CD14-positive monocyte (primary cell): ENCODE measurements around the gene TMEM38A. TPM values are rescaled to one million over a fixed set of nuclear protein-coding genes. Genes with fewer than 3 reads are reported as not detected.

ENCODE experiments used
- DNase-seq, 3 donors: peaks; one replicate each; pipeline ENCODE4 v3.0.0-alpha.2; 2011 to 2022
- H2AFZ ChIP-seq: 2 replicates; pipeline ENCODE4 v1.6.0; 2012; ENCODE audit warnings: mild to moderate bottlenecking, low read depth, low read length, inconsistent platforms; ENCODE audit not compliant: insufficient read depth, poor library complexity, severe bottlenecking
- H3K27ac ChIP-seq, 2 donors: 1 replicate in 1 of 2; 2 replicates in 1 of 2; pipeline ENCODE4 v1.5.1; 2012 to 2013; ENCODE audit warnings: low read length in 2 of 2, control low read depth in 1 of 2, inconsistent platforms in 1 of 2, low read depth in 1 of 2, mild to moderate bottlenecking in 1 of 2
- H3K27me3 ChIP-seq, 2 donors: one replicate each; pipeline versions ENCODE4 v1.6.0 to v1.6.1; 2011 to 2013; ENCODE audit warnings: low read length in 2 of 2; ENCODE audit not compliant: control insufficient read depth in 2 of 2, insufficient read depth in 2 of 2
- H3K36me3 ChIP-seq, 2 donors: replicated peaks in 1 of 2; 1 replicate in 1 of 2; 2 replicates in 1 of 2; pipeline versions ENCODE4 v1.5.1 to v1.6.1; 2012 to 2013; ENCODE audit warnings: low read length in 2 of 2, control low read depth in 1 of 2, inconsistent platforms in 1 of 2, mild to moderate bottlenecking in 1 of 2; ENCODE audit not compliant: insufficient read depth in 2 of 2, control insufficient read depth in 1 of 2
- H3K4me1 ChIP-seq, 2 donors: 1 replicate in 1 of 2; 2 replicates in 1 of 2; pipeline versions ENCODE4 v1.5.1 to v1.6.1; 2012 to 2013; ENCODE audit warnings: low read length in 2 of 2, control low read depth in 1 of 2, inconsistent platforms in 1 of 2, mild to moderate bottlenecking in 1 of 2, moderate library complexity in 1 of 2; ENCODE audit not compliant: insufficient read depth in 2 of 2, control insufficient read depth in 1 of 2
- H3K4me2 ChIP-seq: replicated peaks from 2 replicates; pipeline ENCODE3; 2012; ENCODE audit warnings: low read length, moderate library complexity, mild to moderate bottlenecking; ENCODE audit not compliant: poor library complexity, severe bottlenecking; ENCODE audit errors: extremely low read depth
- H3K4me3 ChIP-seq, 3 experiments: fragments of 200-600 bp in 1 of 3; sonication (generic) in 1 of 3; replicated peaks in 1 of 3; 1 replicate in 2 of 3; 2 replicates in 1 of 3; pipeline ENCODE4 v1.5.1; 2011 to 2013; ENCODE audit warnings: low read length in 3 of 3, mild to moderate bottlenecking in 3 of 3, control low read depth in 2 of 3, low read depth in 2 of 3, inconsistent platforms in 1 of 3, moderate library complexity in 1 of 3
- H3K79me2 ChIP-seq: 2 replicates; pipeline ENCODE4 v1.6.0; 2012; ENCODE audit warnings: mild to moderate bottlenecking, control low read depth, inconsistent platforms, low read length, moderate library complexity; ENCODE audit not compliant: insufficient read depth
- H3K9ac ChIP-seq: 2 replicates; pipeline ENCODE4 v1.6.0; 2017; ENCODE audit warnings: low read length, mild to moderate bottlenecking; ENCODE audit not compliant: insufficient read depth, poor library complexity, severe bottlenecking
- H3K9me3 ChIP-seq, 2 donors: replicated peaks in 1 of 2; 1 replicate in 1 of 2; 2 replicates in 1 of 2; pipeline versions ENCODE4 v1.5.1 to v1.6.1; 2012 to 2013; ENCODE audit warnings: low read length in 2 of 2, control low read depth in 1 of 2; ENCODE audit not compliant: control insufficient read depth in 1 of 2, insufficient read depth in 1 of 2
- H4K20me1 ChIP-seq: 2 replicates; pipeline ENCODE4 v1.6.0; 2012; ENCODE audit warnings: mild to moderate bottlenecking, low read length, control low read depth, moderate library complexity; ENCODE audit not compliant: insufficient read depth
- H3K27ac Mint-ChIP-seq, 7 donors: one replicate each; pipeline ENCODE4 v1.8.0; 2020; ENCODE audit warnings: mild to moderate bottlenecking in 7 of 7, mixed read lengths in 7 of 7, moderate library complexity in 6 of 7, inconsistent platforms in 2 of 7
- H3K27me3 Mint-ChIP-seq, 3 donors: one replicate each; pipeline ENCODE4 v1.8.0; 2021 to 2022; ENCODE audit warnings: low read depth in 3 of 3, mild to moderate bottlenecking in 3 of 3, mixed read lengths in 3 of 3, moderate library complexity in 3 of 3, inconsistent platforms in 1 of 3
- H3K36me3 Mint-ChIP-seq, 2 donors: one replicate each; pipeline ENCODE4 v1.8.0; 2020; ENCODE audit warnings: mixed read lengths in 2 of 2, inconsistent platforms in 1 of 2, mild to moderate bottlenecking in 1 of 2
- H3K4me1 Mint-ChIP-seq: one replicate; pipeline ENCODE4 v1.8.0; 2020; ENCODE audit warnings: mild to moderate bottlenecking, mixed read lengths
- H3K4me3 Mint-ChIP-seq, 2 donors: one replicate each; pipeline ENCODE4 v1.8.0; 2020; ENCODE audit warnings: mild to moderate bottlenecking in 2 of 2, mixed read lengths in 2 of 2, moderate library complexity in 1 of 2
- H3K9me3 Mint-ChIP-seq, 7 donors: one replicate each; pipeline ENCODE4 v1.8.0; 2020 to 2022; ENCODE audit warnings: mixed read lengths in 7 of 7, mild to moderate bottlenecking in 6 of 7, moderate library complexity in 6 of 7, inconsistent platforms in 2 of 7
- WGBS: methylation state at CpG from one replicate; pipeline ENCODE4 v1.1.5; 2013; ENCODE audit warnings: missing lambda C conversion rate; ENCODE audit not compliant: insufficient coverage; 5-methylcytosine and 5-hydroxymethylcytosine counted together
- intact Hi-C, 2 donors: fragments of 100-400 bp; cut with micrococcal nuclease; formaldehyde crosslinking; loops; one replicate each; pipeline versions ENCODE4 v1.15.0 to v1.15.1; 2023
- polyA plus RNA-seq, 3 donors: library from polyadenylated mRNA; depleted of rRNA in 1 of 3; unstranded in 2 of 3; stranded (reverse) in 1 of 3; fragments of 300-500 nt in 2 of 3; fragments of >200 nt in 1 of 3; fragmentation: Illumina TruSeq in 2 of 3; gene quantifications; 1 replicate in 2 of 3; 2 replicates in 1 of 3; pipeline ENCODE4 v1.2.3, GENCODE V29; 2012 to 2021
- TF ChIP-seq, protein P1 (sequence below): fragments of 200-600 bp; IDR thresholded peaks from one replicate; pipeline ENCODE4 v1.8.0; 2022; ENCODE audit warnings: antibody characterized with exemption, mild to moderate bottlenecking

TMEM38A gene
- polyA plus RNA-seq, 3 donors = 8.5 to 21.6 (median 10.6) TPM

DNA sequence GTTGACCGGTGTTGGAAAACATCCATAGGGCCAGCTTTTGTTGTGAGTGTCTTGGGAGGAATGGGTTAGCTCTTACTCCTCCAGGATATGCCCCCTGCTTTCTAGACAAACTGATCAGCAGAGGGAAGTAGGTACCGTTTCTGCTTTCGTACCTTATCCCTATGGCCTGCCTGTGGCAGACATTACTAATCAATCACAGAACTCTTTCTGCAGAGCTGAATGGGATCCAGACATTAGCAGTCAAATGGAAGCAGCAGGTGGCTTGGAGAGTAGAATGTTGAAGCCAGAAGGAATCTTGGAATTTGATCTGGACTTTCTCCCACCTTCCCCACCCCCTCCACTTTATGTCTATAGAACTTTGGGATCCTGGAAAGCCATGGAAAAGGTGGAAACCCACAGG, 75.8 kb downstream of the TMEM38A start:
- TF ChIP-seq, protein P1, sequence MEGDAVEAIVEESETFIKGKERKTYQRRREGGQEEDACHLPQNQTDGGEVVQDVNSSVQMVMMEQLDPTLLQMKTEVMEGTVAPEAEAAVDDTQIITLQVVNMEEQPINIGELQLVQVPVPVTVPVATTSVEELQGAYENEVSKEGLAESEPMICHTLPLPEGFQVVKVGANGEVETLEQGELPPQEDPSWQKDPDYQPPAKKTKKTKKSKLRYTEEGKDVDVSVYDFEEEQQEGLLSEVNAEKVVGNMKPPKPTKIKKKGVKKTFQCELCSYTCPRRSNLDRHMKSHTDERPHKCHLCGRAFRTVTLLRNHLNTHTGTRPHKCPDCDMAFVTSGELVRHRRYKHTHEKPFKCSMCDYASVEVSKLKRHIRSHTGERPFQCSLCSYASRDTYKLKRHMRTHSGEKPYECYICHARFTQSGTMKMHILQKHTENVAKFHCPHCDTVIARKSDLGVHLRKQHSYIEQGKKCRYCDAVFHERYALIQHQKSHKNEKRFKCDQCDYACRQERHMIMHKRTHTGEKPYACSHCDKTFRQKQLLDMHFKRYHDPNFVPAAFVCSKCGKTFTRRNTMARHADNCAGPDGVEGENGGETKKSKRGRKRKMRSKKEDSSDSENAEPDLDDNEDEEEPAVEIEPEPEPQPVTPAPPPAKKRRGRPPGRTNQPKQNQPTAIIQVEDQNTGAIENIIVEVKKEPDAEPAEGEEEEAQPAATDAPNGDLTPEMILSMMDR = no peak
- Mint-ChIP-seq H3K4me3 (no peak overlapping the region), H3K9me3 (peaks cover 4 to 20% (median 8%) of the 10 kb centered on the region in 7 donors)

DNA sequence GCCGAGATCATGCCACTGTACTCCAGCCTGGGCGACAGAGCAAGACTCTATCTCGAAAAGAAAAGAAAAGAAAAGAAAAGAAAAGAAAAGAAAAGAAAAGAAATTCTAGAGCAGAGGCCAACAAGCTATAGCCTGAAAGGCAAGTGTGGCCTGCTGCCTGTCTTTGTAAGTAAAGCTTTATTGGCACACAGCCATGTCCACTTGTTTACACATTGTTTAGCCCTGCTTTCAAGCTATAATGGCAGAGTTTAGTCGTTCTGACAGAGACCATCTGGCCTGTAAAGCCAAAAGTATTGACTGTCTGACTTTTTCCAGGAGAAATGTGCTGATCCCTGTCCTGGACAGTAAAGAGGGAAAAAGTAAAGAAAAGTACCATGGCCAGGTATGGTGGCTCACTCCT, 77.0 kb downstream of the TMEM38A start:
- TF ChIP-seq, protein P1 = no peak
- H3K27ac ChIP-seq = no peak overlapping the region
- Mint-ChIP-seq H3K27me3 (peaks cover 2 to 23% (median 4%) of the 10 kb centered on the region in 3 donors), H3K4me1 (peaks cover 4% of the 10 kb centered on the region), H3K36me3 (no peaks in the 10 kb centered on the region), H3K27ac (peak overlapping the region in 1 of 7 donors; percentile 13), H3K4me3 (no peak overlapping the region), H3K9me3 (peaks cover 4 to 20% (median 8%) of the 10 kb centered on the region in 7 donors)
- no peaks in the 10 kb centered on the region for H4K20me1 ChIP-seq
- H3K27me3 ChIP-seq = no peaks in the 10 kb centered on the region
- DNase-seq = no peak
- H3K4me2 ChIP-seq = no peak overlapping the region
- H3K4me1 ChIP-seq = no peaks in the 10 kb centered on the region
- no peak overlapping the region for H3K9ac ChIP-seq
- H3K36me3 ChIP-seq = no peaks in the 10 kb centered on the region
- WGBS = 50% methylated on average over 1 of the region's 4 CpGs
- intact Hi-C loops = no loop called here
- peaks cover 0 to 11% of the 10 kb centered on the region in 2 donors for H3K9me3 ChIP-seq
- H2AFZ ChIP-seq = no peak overlapping the region
- H3K4me3 ChIP-seq = no peak overlapping the region
- no peaks in the 10 kb centered on the region for H3K79me2 ChIP-seq

More for the DNA sequence above, 75.8 kb downstream of the TMEM38A start:
- Histone ChIP-seq H3K4me2 (no peak overlapping the region), H2AFZ (no peak overlapping the region), H3K9me3 (peaks cover 0 to 11% of the 10 kb centered on the region in 2 donors), H3K9ac (no peak overlapping the region), H3K36me3 (no peaks in the 10 kb centered on the region), H3K27ac (no peak overlapping the region), H3K4me3 (no peak overlapping the region), H3K27me3 (no peaks in the 10 kb centered on the region), H3K79me2 (no peaks in the 10 kb centered on the region), H4K20me1 (no peaks in the 10 kb centered on the region), H3K4me1 (no peaks in the 10 kb centered on the region)
- intact Hi-C loops = no loop called here
- Mint-ChIP-seq H3K4me1 (peaks cover 4% of the 10 kb centered on the region), H3K27me3 (peaks cover 2 to 30% (median 4%) of the 10 kb centered on the region in 3 donors), H3K27ac (no peak overlapping the region), H3K36me3 (no peaks in the 10 kb centered on the region)
- DNase-seq = no peak
- WGBS = 50% methylated on average over 1 of the region's 3 CpGs
